Activated T-cell treated with anti-CD3 and anti-CD28 coated beads for 4 hours (primary cell): ENCODE measurements around the gene MAPK10.
"Not testable (repeated sequence)": the region's sequence is repeated elsewhere in the genome, so short reads cannot be mapped to it uniquely, and the experiment has no call there.

Source experiments
- DNase-seq: peaks from one replicate; pipeline ENCODE4 v3.0.0-alpha.2; 2020

Gene MAPK10

GRCh38 chr4:86031927-86032326 lies 327.9 kb downstream of the MAPK10 start:
- no peak for DNase-seq

DNA sequence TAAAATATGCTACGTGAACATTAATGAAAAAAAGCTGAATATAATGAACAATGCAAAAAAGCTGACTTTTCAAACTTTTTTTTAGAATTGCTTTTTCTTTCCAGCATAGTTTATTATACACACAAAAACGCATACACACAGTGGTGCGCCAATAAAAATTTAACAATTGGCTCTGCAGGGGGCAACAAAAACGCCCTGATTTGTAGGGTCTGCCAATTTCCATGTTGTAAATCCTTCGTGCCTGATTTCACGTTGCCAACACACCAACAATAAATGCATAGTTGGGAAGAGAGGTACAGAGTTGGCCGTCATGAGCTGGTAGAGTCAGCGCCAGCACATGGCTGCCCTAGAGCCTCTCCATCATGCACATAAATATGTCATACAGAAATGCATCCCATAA lies 333.1 kb downstream of the MAPK10 start:
- no peak for DNase-seq

- not testable (repeated sequence) for DNase-seq
Measured at GRCh38 chr4:86021671-86022070, 338.2 kb downstream of the MAPK10 start.

GRCh38 chr4:86019906-86020305 lies 339.9 kb downstream of the MAPK10 start:
- DNase-seq = no peak

DNA sequence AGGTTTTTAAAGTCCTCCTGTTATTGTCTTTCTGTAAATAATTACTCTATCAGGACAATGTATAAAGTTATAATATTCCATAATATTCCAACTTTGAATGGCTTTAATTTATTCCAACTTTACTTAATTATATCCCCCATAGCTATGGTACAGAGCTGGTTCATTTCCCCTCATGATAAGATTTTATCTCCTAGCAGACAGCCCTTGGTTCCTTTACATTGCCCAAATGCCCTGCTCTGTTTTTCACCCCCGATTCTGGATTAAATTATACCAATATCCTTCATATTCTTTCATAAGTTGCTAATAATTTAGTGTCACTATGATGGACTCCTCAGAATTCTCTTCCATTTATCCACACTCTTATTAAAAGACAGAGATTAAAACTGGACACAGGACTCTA lies 340.5 kb downstream of the MAPK10 start:
- DNase-seq = no peak

DNA sequence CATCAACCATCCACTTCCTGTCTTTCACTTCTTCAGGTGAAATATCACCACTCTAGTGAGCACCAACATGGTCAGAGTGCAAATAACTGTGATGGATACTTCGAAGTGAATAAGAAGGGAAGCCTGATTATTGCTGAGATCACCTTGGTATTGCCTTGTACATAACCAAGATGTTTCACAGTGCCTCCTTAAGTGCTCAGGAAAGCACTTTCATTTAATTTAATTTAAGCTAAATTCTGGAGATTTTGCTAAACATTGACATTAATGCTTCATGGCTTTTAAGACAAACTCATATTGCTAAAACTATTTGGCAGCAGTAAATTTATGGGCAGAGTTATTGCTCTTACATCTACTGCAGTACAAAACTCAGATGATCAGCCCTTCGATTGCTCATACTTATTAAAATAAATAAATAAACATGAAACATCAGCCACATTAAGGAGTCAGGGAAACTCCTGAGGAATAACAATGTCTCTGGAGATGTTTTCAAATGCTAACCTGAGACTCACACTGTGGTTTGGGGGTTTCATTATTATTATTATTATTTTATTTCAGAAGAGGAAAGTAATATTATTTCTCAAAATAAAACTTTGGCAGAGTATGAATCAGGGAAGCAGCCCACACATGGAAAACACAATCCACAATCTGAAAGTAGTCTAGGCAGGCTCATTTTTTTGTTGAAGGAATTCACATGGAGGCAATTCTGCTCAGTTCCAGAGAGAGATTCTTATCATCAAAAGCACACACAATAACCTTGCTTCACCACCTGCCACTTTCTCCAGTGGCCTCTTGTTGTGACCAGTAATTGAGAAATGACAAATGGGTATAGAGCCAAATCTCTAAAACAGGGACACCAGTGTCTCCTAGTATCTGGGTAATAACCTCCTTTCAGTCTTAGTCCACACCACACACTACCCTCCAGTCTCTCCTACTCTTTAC lies 344.2 kb downstream of the MAPK10 start:
- DNase-seq = no peak

GRCh38 chr4:86014599-86014998 lies 345.3 kb downstream of the MAPK10 start:
- DNase-seq = no peak

DNA sequence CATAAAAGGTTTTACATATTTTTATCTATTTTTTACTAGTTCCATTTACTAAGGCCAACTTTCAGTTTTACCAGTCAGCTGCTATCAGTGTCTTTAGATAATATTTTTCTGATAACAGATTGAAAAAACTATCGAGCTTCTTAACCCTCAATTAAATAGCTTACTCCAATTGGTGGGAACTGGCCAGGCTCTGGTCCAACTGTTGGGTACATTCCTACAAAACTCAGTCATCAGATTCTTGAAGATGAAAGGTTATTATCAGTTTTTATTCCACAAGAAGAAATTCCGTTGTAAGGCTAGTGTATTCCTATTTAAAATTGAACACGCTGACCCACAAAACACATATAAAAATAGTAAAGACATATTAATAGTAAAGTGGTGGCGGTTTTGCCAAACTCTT lies 346.2 kb downstream of the MAPK10 start:
- DNase-seq = no peak

DNA sequence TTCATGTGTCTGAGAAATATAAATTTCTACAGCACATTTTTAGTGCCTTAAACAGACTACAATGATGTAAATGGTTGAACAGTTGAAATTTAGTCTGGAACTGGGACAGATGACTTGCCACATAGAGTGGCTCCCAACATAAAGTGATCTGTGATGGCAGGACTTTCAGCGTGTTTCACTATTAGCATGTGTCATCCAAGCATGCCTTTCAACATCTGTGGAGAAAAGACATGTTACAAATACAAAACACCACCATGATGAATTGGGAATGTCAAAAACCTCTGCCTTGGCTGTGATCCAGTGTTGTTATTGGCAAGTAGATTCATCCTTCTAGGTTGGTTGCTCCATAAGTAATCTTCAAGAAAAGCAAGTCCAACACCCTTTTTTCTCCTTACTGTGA lies 348.7 kb downstream of the MAPK10 start:
- DNase-seq = no peak

GRCh38 chr4:86007042-86007441 lies 352.8 kb downstream of the MAPK10 start:
- DNase-seq = no peak

- no peak for DNase-seq
Measured at GRCh38 chr4:86006057-86006456, 353.8 kb downstream of the MAPK10 start.

- no peak for DNase-seq
Measured at GRCh38 chr4:86004030-86004429, 355.8 kb downstream of the MAPK10 start.

GRCh38 chr4:86001591-86001990 lies 358.3 kb downstream of the MAPK10 start:
- DNase-seq = no peak

DNA sequence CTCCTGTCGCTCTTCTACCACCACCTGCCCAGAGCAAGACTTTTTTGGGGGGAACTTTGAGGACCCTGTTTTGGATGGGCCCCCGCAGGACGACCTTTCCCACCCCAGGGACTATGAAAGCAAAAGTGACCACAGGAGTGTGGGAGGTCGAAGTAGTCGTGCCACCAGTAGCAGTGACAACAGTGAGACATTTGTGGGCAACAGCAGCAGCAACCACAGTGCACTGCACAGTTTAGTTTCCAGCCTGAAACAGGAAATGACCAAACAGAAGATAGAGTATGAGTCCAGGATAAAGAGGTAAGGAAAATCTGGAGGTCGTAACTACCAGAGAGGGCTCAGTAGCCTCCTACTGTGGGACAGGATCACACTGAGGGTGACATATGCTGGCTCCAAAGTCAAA lies 364.5 kb downstream of the MAPK10 start:
- no peak for DNase-seq

- DNase-seq = no peak
Measured at GRCh38 chr4:85994576-85994975, 365.3 kb downstream of the MAPK10 start.

DNA sequence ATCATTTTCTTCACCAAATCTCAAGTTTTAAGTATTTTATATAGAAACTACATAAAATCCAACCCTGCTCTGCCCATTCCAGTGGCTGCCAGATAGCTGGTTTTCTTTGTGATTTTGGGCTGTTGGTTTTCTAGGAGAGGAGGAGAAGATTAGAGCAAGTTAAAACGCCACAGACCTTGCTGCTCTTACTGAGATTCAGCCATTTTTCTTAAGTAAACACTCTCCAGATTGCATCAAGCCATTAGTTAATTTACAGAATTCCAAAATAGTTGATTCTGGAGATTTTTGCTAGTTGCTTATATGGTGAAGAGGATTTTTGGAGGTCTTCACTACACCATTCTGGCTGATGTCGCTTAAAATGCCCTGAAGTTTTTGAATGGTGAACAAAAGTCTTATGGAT lies 366.2 kb downstream of the MAPK10 start:
- DNase-seq = no peak

- no peak for DNase-seq
Measured at GRCh38 chr4:85986266-85986665, 373.6 kb downstream of the MAPK10 start.

DNA sequence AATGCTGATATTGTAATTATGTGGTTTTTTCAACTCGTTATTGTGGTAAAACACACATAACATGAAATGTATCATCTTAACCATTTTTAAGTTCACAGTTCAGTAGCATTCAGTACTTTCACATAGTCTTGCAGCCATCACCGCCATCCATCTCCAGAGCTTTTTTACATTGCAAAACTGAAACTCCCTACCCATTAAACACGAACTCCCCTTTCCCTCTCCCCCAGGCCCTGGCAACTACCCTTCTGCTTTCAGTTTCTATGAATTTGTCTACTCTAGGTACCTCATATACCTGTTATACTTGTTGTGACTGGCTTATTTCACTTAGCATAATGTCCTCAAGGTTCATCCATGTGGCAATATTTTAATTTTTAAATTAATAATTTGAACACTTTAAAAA lies 380.6 kb downstream of the MAPK10 start:
- no peak for DNase-seq

DNA sequence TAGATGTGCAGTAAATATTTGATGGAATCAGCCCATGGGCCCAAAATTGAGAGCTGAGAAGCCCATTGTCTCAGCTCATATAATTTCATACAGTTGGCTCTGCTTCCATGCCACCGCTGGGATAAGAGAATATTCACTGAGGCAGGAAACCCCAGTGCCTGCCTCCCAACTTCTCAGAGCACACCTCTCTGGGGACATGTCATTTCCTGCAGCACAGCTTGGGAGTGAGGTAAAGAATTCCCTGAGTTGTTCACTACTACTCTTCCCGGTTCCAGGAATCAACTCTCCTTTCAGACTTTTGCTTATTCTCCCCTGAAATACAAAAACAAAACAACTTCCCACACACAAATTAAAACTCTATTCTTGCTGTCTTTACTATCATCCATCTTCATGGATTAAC lies 389.3 kb downstream of the MAPK10 start:
- no peak for DNase-seq

DNA sequence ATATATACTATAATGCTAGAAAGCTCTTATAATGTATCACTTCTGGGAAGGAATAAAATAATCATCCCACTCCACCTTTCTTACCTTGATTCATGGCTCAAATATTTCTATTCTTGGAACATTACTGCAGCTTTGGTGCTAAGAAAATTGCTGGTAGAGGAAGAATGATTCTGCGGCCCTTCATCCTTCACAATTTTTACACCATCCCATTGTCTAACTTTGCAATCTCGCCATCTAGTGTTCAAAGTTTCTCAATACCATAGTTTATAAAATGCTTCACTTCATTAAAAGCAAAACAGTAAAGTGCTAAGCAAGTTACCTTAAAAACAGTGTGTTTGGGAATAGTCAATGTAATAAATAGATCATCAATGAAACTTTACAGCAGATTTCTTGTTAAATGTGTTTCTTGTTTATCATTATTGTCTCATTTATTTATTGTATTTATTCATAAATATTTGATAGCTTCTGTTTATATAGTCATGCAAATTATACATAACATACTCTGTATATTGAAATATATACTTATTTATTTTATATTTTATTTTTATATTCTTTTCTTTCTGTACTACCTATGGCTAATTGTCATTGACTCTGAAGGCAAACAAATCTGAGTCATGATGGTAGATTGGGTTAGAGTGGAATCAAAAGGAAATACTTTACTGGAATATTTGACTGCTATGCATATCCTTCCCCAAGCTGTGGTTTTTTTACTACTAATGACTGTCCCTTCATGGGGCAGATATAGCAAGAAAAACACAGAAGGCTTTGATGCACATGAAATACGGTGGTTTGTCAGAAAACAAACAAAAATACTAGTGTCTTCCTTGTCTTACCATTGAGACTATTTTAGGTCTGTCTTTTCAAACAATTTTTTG lies 390.7 kb downstream of the MAPK10 start:
- DNase-seq = no peak

DNA sequence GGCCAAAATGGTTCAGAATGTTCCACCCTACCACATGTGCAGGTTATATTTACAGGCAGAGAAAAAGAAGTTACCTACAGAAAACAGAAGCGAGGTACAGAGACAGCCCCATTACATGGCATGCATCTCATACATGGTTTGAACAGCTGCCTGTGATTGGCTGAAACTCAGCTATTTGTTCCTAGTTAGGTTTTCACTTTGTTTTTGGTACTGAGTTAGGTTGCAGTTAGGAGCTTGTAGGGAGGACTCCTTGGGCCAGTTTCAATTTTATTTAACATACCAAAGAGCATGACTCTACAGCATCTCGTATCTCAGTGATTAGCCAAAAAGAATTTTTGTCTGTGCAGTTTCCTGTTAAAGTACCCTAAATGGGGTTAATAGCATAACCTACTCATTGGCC lies 392.0 kb downstream of the MAPK10 start:
- no peak for DNase-seq

DNA sequence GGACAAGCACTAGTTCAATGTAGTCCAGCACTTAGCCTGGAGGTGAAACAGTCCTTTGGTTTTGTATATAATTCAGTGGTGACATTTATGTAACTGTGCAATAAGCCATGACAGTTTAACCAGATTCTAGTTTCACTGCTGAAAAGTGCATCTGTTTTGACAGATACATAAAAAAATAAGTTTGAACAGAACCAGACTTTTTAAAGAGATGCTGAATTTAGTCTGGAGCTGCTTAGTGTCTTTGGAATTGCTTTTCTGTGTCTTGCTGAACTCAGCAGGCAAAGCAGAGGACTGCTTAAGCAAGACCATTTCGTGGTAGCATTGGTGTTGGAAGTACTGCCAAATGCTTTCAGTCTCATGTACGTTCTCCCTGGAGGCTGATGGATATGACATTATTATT lies 393.5 kb downstream of the MAPK10 start:
- DNase-seq = no peak

DNA sequence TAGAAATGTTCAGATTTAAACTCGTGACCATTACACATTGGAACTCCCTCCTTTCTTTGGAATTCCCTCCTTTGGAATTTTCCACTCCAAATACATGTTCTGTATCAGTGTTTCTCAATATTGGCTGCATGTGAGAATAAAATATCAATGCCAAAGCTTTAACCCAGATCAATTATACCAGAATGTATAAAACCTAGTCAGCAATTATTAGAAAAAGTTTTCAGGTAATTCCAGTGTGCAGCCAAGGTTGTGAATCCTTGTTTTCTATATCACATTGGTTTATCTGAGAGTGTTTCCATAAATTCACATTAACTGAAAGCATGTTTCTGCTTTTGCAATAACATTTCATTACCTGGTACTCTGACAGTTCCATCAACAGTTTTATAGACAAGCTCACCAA lies 394.3 kb downstream of the MAPK10 start:
- no peak for DNase-seq

DNA sequence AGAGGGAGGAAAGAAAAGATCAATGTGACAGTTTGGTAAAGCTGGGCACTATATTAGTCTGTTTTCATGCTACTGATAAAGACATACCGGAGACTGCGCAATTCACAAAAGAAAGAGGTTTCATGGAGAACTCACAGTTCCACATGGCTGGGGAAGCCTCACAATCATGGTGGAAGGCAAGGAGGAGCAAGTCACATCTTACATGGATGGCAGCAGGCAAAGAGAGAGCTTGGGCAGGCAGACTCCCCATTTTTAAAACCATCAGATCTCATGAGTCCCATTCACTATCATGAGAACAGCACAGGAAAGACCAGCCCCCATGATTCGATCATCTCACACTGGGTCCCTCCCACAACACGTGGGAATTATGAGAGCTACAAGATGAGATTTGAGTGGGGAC lies 394.8 kb downstream of the MAPK10 start:
- not testable (repeated sequence) for DNase-seq
